AG04450 (cell line): ENCODE data around the gene TM4SF1. TPM values are rescaled to one million over a fixed set of nuclear protein-coding genes. Genes with fewer than 3 reads are reported as not detected.

ENCODE experiments used
- CTCF ChIA-PET: fragments of 300-600, 350-600 bp; formaldehyde crosslinking; extraction: SDS; loops from one replicate; lab custom pipeline; 2022; ENCODE audit warnings: antibody characterized with exemption, inconsistent platforms; lab: Charles Lee
- POLR2A ChIA-PET: fragments of 350-600 bp; formaldehyde crosslinking; extraction: SDS; loops from one replicate; lab custom pipeline; 2021; ENCODE audit warnings: antibody characterized with exemption, inconsistent platforms; lab: Yijun Ruan, JAX
- DNase-seq: peaks from one replicate; pipeline ENCODE4 v3.0.0-alpha.2; 2011; ENCODE audit warnings: low read depth, low spot score
- H3K27ac ChIP-seq: one replicate; pipeline ENCODE4 v1.5.1; 2012; ENCODE audit warnings: low read depth, low read length, control low read depth
- H3K27me3 ChIP-seq: one replicate; pipeline ENCODE4 v1.6.0; 2012; ENCODE audit warnings: low read length; ENCODE audit not compliant: control insufficient read depth, insufficient read depth
- H3K4me3 ChIP-seq: 2 replicates; pipeline ENCODE4 v1.5.1; 2011; ENCODE audit warnings: mild to moderate bottlenecking, low read depth, low read length, control low read depth
- H3K9me3 ChIP-seq: 2 replicates; pipeline ENCODE4 v1.5.1; 2012; ENCODE audit warnings: low read length; ENCODE audit not compliant: control insufficient read depth, insufficient read depth
- polyA plus RNA-seq: library from polyadenylated mRNA; depleted of rRNA; stranded (reverse); fragments of >200 nt; gene quantifications from 2 replicates; pipeline ENCODE4 v1.2.3, GENCODE V29; 2011
- TF ChIP-seq, protein P1 (sequence below): IDR thresholded peaks from 2 replicates; pipeline ENCODE4 v1.5.1; 2011; ENCODE audit warnings: low read depth, low read length, control low read depth, inconsistent platforms

Gene TM4SF1
- polyA plus RNA-seq, 1 experiment, result 260 TPM

DNA sequence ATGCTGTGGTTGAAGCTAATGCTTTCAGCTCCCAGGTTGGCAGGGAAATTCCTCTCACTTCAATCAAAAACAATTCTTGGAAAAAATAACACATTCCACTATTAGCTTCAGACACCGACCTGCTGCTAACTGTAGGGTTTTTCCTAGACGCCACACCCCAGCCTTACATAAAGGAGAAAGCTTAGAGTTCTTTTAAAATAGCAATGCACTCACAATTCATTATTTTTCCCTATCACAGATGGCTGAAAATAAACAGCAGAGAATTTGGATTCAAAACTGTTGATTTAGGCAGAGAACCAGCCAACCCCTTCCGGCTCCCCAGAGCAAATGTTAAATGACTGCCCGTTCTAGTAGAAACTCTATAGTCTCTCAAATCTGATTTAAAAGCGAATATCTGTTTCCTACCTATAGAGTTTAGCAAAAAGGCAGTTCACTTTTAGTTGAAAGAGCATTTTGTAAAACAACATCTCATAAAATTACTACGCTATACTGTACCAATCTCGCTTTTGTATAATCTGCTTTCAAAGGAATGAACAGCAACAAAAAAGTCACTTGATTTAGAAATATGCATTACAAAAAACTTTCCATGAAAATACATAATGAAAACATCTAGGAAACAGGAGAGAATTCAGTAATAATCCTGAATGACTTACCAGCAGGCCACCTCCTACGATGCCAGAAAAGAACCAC lies 586 bp downstream of the TM4SF1 start:
- DNase-seq, result no peak
- POLR2A ChIA-PET, result interaction anchor here (1.0 to 1.4 kb wide), 2 partner anchors 12 to 25 kb away, joined by 3 to 4 read pairs; no protein-coding TSS in a partner anchor
- Histone ChIP-seq H3K27me3 (no peaks in the 10 kb centered on the region), H3K4me3 (peak overlapping the region; percentile 65), H3K27ac (peak overlapping the region; percentile 80), H3K9me3 (no peaks in the 10 kb centered on the region)
- CTCF ChIA-PET, result interaction anchor here (1.1 to 1.2 kb wide), 3 partner anchors 103 to 432 kb away, joined by 3 to 7 read pairs (median 5); no protein-coding TSS in a partner anchor
- TF ChIP-seq, protein P1, sequence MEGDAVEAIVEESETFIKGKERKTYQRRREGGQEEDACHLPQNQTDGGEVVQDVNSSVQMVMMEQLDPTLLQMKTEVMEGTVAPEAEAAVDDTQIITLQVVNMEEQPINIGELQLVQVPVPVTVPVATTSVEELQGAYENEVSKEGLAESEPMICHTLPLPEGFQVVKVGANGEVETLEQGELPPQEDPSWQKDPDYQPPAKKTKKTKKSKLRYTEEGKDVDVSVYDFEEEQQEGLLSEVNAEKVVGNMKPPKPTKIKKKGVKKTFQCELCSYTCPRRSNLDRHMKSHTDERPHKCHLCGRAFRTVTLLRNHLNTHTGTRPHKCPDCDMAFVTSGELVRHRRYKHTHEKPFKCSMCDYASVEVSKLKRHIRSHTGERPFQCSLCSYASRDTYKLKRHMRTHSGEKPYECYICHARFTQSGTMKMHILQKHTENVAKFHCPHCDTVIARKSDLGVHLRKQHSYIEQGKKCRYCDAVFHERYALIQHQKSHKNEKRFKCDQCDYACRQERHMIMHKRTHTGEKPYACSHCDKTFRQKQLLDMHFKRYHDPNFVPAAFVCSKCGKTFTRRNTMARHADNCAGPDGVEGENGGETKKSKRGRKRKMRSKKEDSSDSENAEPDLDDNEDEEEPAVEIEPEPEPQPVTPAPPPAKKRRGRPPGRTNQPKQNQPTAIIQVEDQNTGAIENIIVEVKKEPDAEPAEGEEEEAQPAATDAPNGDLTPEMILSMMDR, result no peak

DNA sequence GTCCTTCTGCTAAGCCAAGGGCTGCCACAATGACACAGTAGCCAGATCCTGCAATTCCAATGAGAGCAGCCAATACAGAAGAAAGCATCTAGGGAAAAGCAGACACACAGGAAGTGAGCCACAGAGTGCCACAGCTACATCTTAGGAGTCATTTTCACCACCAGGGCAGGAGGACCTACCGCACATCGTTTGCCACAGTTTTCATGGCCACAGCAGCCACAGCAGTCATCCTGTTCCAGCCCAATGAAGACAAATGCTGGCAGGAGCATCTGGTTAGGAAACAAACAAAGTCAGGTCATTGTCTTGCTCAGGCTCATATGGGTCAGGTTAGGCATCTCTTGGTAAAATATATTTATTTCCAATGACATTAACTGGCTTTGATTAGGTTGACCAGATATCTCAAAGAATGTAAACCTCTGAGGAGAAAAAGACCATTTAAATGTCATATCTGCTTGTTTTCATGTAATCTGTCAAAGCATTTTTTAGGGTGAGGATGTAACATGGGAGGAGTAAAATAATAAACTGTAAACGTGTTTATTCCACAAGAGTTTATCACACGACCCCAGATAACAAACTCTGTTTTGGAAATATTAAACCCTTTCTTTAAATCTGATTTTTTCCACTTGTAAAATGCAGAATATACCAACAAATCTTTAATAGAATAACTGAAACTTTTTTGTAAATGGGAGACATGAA lies 1.8 kb downstream of the TM4SF1 start:
- peak overlapping the region; percentile 43 for H3K27ac ChIP-seq
- H3K9me3 ChIP-seq, result no peaks in the 10 kb centered on the region
- TF ChIP-seq, protein P1, result no peak; the same call in 1 of the 2 replicates
- H3K27me3 ChIP-seq, result no peaks in the 10 kb centered on the region
- peak overlapping the region; percentile 65 for H3K4me3 ChIP-seq
- ChIA-PET POLR2A (no interaction called here), CTCF (interaction anchor here (1.2 kb wide), 2 partner anchors 104 to 433 kb away, joined by 3 to 7 read pairs; no protein-coding TSS in a partner anchor)
- no peak for DNase-seq

DNA sequence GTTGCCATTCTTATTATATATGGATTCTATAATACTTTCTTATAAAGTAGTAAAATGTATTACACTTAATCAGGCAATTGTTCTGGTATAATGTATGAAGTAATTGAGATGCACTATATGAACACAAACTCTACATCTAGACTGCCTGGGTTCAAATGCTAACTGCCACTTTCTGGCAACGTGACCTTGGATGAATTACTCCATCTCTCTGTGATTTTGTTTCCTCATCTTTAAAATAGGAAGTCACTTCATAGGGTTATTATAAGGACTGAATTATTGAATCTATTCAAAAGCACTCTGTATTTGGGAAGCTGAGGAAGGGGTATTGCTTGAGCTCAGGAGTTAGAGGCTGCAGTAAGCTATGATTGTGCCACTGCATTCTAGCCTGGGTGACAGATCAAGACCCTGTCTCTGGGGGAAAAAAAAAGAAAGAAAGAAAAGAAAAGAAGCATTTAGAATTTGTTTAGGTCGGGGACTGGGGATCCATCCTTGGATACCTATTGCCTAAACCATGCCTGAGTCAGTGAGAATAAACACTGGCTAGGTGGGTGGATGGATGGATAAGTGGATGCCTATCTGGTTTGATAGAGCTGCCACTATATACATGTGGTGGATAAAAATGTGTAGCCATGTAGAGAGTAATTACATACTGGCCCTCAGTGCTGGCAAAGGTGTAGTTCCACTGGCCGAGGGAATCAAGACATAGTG lies 2.5 kb downstream of the TM4SF1 start:
- Histone ChIP-seq H3K27ac (peak overlapping the region; percentile 43), H3K4me3 (peak overlapping the region; percentile 65), H3K9me3 (no peaks in the 10 kb centered on the region), H3K27me3 (no peaks in the 10 kb centered on the region)
- POLR2A ChIA-PET, result interaction anchor here (0.7 kb wide), 1 partner anchor 73 kb away, joined by 3 read pairs; no protein-coding TSS in a partner anchor
- CTCF ChIA-PET, result interaction anchor here (1.0 kb wide), 1 partner anchor 396 kb away, joined by 4 read pairs; no protein-coding TSS in a partner anchor
- TF ChIP-seq, protein P1, result no peak
- DNase-seq, result no peak

DNA sequence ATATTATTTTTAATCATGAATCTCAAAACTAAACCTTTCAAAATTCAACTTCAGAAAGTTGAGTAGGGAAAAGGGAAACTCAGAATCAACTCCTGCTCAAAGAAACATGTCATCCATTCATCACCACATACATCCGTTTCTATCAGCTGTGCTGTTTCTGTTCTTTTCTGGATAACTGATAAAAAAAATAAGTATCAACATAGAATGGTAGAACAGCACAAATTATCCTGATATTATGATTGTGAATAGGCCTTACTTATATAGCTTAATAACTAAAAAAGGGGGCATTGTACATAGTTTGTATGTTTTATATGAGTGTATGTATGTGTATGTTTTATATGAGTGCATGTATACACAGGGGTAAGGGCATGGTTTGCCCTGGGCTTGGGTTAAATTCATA lies 3.1 kb downstream of the TM4SF1 start:
- no peaks in the 10 kb centered on the region for H3K9me3 ChIP-seq
- H3K4me3 ChIP-seq, result no peak overlapping the region
- DNase-seq, result no peak
- H3K27me3 ChIP-seq, result no peaks in the 10 kb centered on the region
- TF ChIP-seq, protein P1, result no peak
- no peak overlapping the region for H3K27ac ChIP-seq
- POLR2A ChIA-PET, result interaction anchor here (0.7 to 1.4 kb wide), 4 partner anchors 8 to 419 kb away, joined by 3 to 4 read pairs (median 3); no protein-coding TSS in a partner anchor
- CTCF ChIA-PET, result interaction anchor here (0.6 to 1.1 kb wide), 4 partner anchors 21 to 397 kb away, joined by 3 to 4 read pairs (median 3); no protein-coding TSS in a partner anchor
